ENCODE data around the gene LRRC42. TPM values are rescaled to one million over a fixed set of nuclear protein-coding genes. Genes with fewer than 3 reads are reported as not detected.

Gene LRRC42
- total RNA-seq, 2 donors from 2014 or later = 46.0 to 55.1 TPM

DNA sequence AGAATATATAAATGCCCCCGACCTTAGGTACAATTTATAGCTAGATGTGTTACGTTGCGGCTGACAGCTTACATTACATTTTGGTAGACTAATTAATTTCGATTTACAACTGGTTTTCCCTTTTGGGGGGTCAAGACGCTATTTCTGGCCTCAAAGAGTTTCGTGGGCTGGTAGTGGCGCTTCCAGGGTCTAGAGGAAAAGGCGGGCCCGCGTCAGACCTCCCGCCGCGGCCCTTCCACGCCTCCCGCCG, 1.0 kb upstream of the LRRC42 start:
- WGBS, 2 experiments (ENCODE audit: insufficient coverage in 1 of 2, insufficient read length in 1 of 2) = 7 to 31% methylated on average over 3 to 16 of the region's 16 CpGs
- Histone ChIP-seq H3K27ac (ENCODE audit: low read depth, low read length) (peak overlapping the region; percentile 40), H3K9ac (ENCODE audit: extremely low read depth, low read length, poor library complexity, severe bottlenecking) (peak overlapping the region; percentile 57), H3K4me1 (ENCODE audit: control insufficient read depth, insufficient read depth, low read length) (peaks cover 11% of the 10 kb centered on the region), H3K9me3 (ENCODE audit: control insufficient read depth, low read length) (no peaks in the 10 kb centered on the region), H3K27me3 (ENCODE audit: control insufficient read depth, insufficient read depth, low read length, poor library complexity, severe bottlenecking) (no peaks in the 10 kb centered on the region), H3K4me3 (ENCODE audit: low read length) (peak overlapping the region; percentile 90), H3K36me3 (ENCODE audit: control insufficient read depth, insufficient read depth, low read length) (peaks cover 22% of the 10 kb centered on the region)
- Mint-ChIP-seq H3K27ac (peak overlapping the region; percentile 90), H3K4me3 (peak overlapping the region; percentile 93), H3K27me3 (ENCODE audit: insufficient read depth) (no peaks in the 10 kb centered on the region), H3K36me3 (ENCODE audit: low read depth) (peaks cover 2% of the 10 kb centered on the region), H3K4me1 (peaks cover 38% of the 10 kb centered on the region), H3K9me3 (no peaks in the 10 kb centered on the region)
- no peak for DNase-seq
- TF ChIP-seq, protein P1, sequence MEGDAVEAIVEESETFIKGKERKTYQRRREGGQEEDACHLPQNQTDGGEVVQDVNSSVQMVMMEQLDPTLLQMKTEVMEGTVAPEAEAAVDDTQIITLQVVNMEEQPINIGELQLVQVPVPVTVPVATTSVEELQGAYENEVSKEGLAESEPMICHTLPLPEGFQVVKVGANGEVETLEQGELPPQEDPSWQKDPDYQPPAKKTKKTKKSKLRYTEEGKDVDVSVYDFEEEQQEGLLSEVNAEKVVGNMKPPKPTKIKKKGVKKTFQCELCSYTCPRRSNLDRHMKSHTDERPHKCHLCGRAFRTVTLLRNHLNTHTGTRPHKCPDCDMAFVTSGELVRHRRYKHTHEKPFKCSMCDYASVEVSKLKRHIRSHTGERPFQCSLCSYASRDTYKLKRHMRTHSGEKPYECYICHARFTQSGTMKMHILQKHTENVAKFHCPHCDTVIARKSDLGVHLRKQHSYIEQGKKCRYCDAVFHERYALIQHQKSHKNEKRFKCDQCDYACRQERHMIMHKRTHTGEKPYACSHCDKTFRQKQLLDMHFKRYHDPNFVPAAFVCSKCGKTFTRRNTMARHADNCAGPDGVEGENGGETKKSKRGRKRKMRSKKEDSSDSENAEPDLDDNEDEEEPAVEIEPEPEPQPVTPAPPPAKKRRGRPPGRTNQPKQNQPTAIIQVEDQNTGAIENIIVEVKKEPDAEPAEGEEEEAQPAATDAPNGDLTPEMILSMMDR (conservative IDR thresholded peaks at IDR 0.05) = no peak

DNA sequence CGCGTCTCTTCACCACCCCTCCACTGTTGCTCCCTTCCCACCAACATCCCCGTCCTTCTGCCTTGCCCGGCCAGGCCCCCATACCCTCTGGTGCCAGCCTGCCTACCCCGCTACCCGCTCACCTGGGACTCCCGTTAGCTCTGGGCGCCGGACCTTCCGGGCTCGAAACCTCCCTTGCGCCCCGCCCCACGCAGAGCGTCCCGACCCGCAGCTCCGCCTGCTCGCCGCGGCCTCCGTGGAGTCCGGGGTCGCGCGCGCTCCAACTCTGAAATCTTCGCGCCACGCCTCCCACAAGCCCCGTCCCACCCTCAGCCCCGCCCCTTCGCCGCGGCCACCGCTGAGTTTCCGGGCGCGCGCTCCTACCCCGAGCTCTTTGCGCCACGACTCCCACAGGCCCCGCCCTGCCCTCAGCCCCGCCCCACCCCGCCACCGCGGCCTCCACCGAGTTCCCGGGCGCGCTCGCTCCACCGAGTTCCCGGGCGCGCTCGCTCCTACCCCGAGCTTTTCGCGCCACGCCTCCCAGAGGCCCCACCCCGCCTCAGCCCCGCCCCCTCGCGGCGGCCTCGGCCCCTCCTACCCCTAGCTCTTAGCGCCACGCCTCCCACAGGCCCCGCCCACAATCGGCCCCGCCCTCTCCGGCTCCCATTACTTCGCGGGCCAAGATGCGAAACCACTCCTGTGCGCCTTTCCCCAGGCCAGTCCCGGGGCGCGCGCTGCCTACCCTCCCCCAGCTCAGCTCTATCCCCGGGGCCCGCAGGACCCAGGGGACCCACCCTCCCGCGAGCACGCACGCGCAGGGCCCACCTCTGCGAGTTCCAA, 508 bp upstream of the LRRC42 start, which contains the start of gene IFT25:
Gene IFT25 (minus strand): TSS at position 267 of the 819 bp plus-strand sequence. CDS start 5,617 bp downstream, outside the sequence.
- H3K9me3 Mint-ChIP-seq = no peaks in the 10 kb centered on the region
- peaks cover 37% of the 10 kb centered on the region for H3K4me1 Mint-ChIP-seq
- peak; percentile 99 for DNase-seq
- Histone ChIP-seq H3K9me3 (ENCODE audit: control insufficient read depth, low read length) (no peaks in the 10 kb centered on the region), H3K4me3 (ENCODE audit: low read length) (peak within 1 kb of the TSS; percentile 91), H3K27me3 (ENCODE audit: control insufficient read depth, insufficient read depth, low read length, poor library complexity, severe bottlenecking) (no peaks in the 10 kb centered on the region), H3K4me1 (ENCODE audit: control insufficient read depth, insufficient read depth, low read length) (peaks cover 11% of the 10 kb centered on the region), H3K9ac (ENCODE audit: extremely low read depth, low read length, poor library complexity, severe bottlenecking) (peak within 1 kb of the TSS; percentile 57), H3K36me3 (ENCODE audit: control insufficient read depth, insufficient read depth, low read length) (peaks cover 26% of the 10 kb centered on the region), H3K27ac (ENCODE audit: low read depth, low read length) (peak within 1 kb of the TSS; percentile 40)
- peak within 1 kb of the TSS; percentile 90 for H3K27ac Mint-ChIP-seq
- H3K36me3 Mint-ChIP-seq (ENCODE audit: low read depth) = no peaks in the 10 kb centered on the region
- TF ChIP-seq, protein P1 (conservative IDR thresholded peaks at IDR 0.05) = no peak
- WGBS, 2 experiments (ENCODE audit: insufficient coverage in 1 of 2, insufficient read length in 1 of 2) = 0% methylated on average over 12 to 89 of the region's 90 CpGs
- H3K27me3 Mint-ChIP-seq (ENCODE audit: insufficient read depth) = no peaks in the 10 kb centered on the region
- H3K4me3 Mint-ChIP-seq = peak within 1 kb of the TSS; percentile 93

DNA sequence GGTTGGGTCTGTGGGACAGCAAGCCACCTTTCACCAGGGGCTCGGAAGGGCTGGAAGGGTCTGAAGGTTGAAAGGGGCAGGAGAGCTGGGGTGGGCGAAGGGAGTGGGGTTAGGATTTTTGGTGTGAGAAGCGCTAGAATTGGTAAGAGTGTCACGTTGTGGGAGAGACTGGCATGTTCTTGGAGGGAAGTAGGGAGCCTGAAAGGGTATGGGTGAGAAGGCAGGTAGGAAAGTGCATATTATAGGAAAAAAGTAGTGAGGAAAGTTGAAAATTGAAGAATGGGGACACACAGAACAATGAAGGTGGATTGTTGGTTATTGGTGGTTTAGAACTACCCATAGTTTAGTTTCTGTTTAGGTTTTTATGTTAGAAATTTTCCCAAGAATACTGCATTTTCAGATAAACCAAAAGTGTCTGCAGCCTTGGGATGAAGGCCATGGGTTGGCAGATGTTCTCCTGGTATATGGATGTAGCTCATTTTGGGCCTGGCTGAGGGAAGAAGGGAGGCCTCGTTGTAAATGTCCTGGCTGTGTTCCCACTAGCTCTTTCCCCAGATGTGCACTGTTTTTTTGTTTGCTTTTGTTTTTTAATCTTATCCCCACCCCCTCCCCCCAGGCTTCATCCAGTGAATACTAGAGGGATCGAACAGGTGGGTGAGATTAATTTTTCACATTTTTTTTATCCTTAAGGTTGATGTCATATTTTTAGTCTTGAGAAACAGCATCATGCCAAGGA, 1.2 kb downstream of the LRRC42 start:
- TF ChIP-seq, protein P1 (conservative IDR thresholded peaks at IDR 0.05) = no peak
- Histone ChIP-seq H3K9ac (ENCODE audit: extremely low read depth, low read length, poor library complexity, severe bottlenecking) (peak overlapping the region; percentile 45), H3K9me3 (ENCODE audit: control insufficient read depth, low read length) (no peaks in the 10 kb centered on the region), H3K27me3 (ENCODE audit: control insufficient read depth, insufficient read depth, low read length, poor library complexity, severe bottlenecking) (no peaks in the 10 kb centered on the region), H3K36me3 (ENCODE audit: control insufficient read depth, insufficient read depth, low read length) (peaks cover 42% of the 10 kb centered on the region), H3K27ac (ENCODE audit: low read depth, low read length) (no peak overlapping the region), H3K4me1 (ENCODE audit: control insufficient read depth, insufficient read depth, low read length) (peaks cover 9% of the 10 kb centered on the region), H3K4me3 (ENCODE audit: low read length) (peak overlapping the region; percentile 91)
- Mint-ChIP-seq H3K4me3 (peak overlapping the region; percentile 93), H3K4me1 (peaks cover 40% of the 10 kb centered on the region), H3K9me3 (no peaks in the 10 kb centered on the region), H3K36me3 (ENCODE audit: low read depth) (peaks cover 10% of the 10 kb centered on the region), H3K27ac (no peak overlapping the region), H3K27me3 (ENCODE audit: insufficient read depth) (no peaks in the 10 kb centered on the region)
- 44 to 53% methylated on average over 4 to 5 of the region's 6 CpGs for WGBS, 2 experiments (ENCODE audit: insufficient coverage in 1 of 2, insufficient read length in 1 of 2)
- DNase-seq = no peak
